Adrenal gland (tissue), 12 donors: Measurements from ENCODE around the gene HECTD1. TPM values are rescaled to one million over a fixed set of nuclear protein-coding genes. Genes with fewer than 3 reads are reported as not detected.

ENCODE experiments used
- DNase-seq, 7 donors: peaks; one replicate each; pipeline ENCODE4 v3.0.0-alpha.2; 2019 to 2020
- H3K27ac ChIP-seq, 5 donors: fragments of 200-600 bp; sonication (generic) in 4 of 5; 1 replicate in 3 of 5; 2 replicates in 2 of 5; pipeline versions ENCODE4 v1.5.1 to v1.8.0; 2016 to 2020; ENCODE audit warnings: mild to moderate bottlenecking in 1 of 5
- H3K27me3 ChIP-seq: fragments of 200-600 bp; 2 replicates; pipeline ENCODE4 v1.8.0; 2021
- H3K36me3 ChIP-seq, 2 donors: fragments of 200-600 bp; replicated peaks in 1 of 2; 1 replicate in 1 of 2; 2 replicates in 1 of 2; pipeline versions ENCODE4 v1.5.1 to v1.8.0; 2018 to 2022
- H3K4me1 ChIP-seq, 2 donors: fragments of 200-600 bp; replicated peaks in 1 of 2; 1 replicate in 1 of 2; 2 replicates in 1 of 2; pipeline versions ENCODE4 v1.5.1 to v1.8.0; 2018 to 2021
- H3K4me3 ChIP-seq, 4 donors: fragments of 200-600 bp; sonication (generic) in 3 of 4; one replicate each; pipeline ENCODE4 v1.5.1; 2016 to 2018
- H3K9me3 ChIP-seq, 3 donors: fragments of 200-600 bp; sonication (generic) in 1 of 3; replicated peaks in 1 of 3; 1 replicate in 2 of 3; 2 replicates in 1 of 3; pipeline versions ENCODE4 v1.5.1 to v1.8.0; 2016 to 2021
- POLR2A ChIP-seq, 2 donors: fragments of 450-650 bp; IDR thresholded peaks; one replicate each; pipeline ENCODE4 v1.6.1; 2017; ENCODE audit warnings: antibody characterized with exemption in 2 of 2, mild to moderate bottlenecking in 2 of 2, moderate library complexity in 1 of 2
- WGBS, 4 donors: extraction: QIAGEN DNeasy Blood & Tissue Kit in 2 of 4; methylation state at CpG; one replicate each; pipeline versions ENCODE4 v1.1.5 to v1.1.7; 2013 to 2017; 5-methylcytosine and 5-hydroxymethylcytosine counted together
- intact Hi-C, 2 donors: fragments of 100-400 bp; cut with DNase I; formaldehyde crosslinking; loops; one replicate each; pipeline versions ENCODE4 v1.14.1 to v1.15.0; 2022 to 2023
- polyA plus RNA-seq, 3 donors: library from polyadenylated mRNA; stranded (reverse); fragments of 200-250 nt in 2 of 3; fragments of 350-450 nt in 1 of 3; fragmentation: Illumina TruSeq in 1 of 3; extraction: RNeasy Lipid Tissue Mini Kit (QIAGEN cat#74804) in 1 of 3; gene quantifications; one replicate each; pipeline ENCODE4 v1.2.3, GENCODE V29; 2013 to 2014
- total RNA-seq, 9 donors: library from RNA; depleted of rRNA in 4 of 9; stranded (reverse); fragments of >200 nt in 4 of 9; fragments of 120-200 nt in 1 of 9; fragmentation: NEBNext Ultra II Directional in 1 of 9; extraction: Animal tissue kit (Norgen Biotek cat#: 25700) in 1 of 9; gene quantifications; one replicate each; pipeline versions ENCODE4 v1.1.0 to v1.2.4, GENCODE V29; 2013 to 2023
- TF ChIP-seq, protein P1 (sequence below), 6 experiments: fragments of 450-650 bp in 4 of 6; fragments of 200-600 bp in 2 of 6; sonication (generic) in 1 of 6; IDR thresholded peaks; 1 replicate in 5 of 6; 2 replicates in 1 of 6; pipeline versions ENCODE4 v1.5.1 to v1.8.0; 2016 to 2021; ENCODE audit warnings: antibody characterized with exemption in 6 of 6, mild to moderate bottlenecking in 2 of 6, moderate library complexity in 1 of 6
- donor health status: healthy with polysubstance abuse.
- donor health status: Bipolar disorder and iron deficiency.
- donor health status: DM: yes; HTN: yes; CAD: no.
- donor health status: DM: no; HTN: no; CAD: no.
- donor health status: DM: no; HTN: no; CAD: no.
- donor health status: DM: yes; HTN: yes; CAD: no.

HECTD1 gene
- total and polyA plus RNA-seq, 12 donors, result 77.1 to 309 (median 185) TPM

DNA sequence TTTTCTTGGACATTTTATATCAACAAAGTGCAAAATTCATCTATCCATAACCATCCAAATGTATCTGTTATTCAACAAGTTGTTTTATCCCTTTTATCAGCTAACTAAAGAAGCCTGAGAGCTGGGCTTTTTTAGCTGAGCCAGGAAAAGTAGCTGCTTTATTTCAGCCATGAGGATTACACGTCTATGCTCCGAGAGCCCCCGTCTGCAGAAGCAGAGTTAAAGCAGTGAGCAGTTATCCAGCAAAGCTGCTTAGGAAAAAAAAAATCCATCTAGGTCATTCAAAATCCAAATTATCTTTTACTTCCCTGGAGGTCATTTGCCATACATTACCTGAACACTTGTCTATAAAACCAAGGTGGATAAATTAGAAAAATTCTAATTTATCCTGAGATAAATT lies 15.7 kb upstream of the HECTD1 start:
- Histone ChIP-seq H3K4me1 (no peaks in the 10 kb centered on the region), H3K27ac (no peak overlapping the region), H3K36me3 (no peaks in the 10 kb centered on the region), H3K4me3 (no peak overlapping the region), H3K27me3 (no peaks in the 10 kb centered on the region), H3K9me3 (no peaks in the 10 kb centered on the region)
- no peak for DNase-seq
- intact Hi-C loops, result no loop called here
- 66 to 71% (median 68%) methylated on average over 3 of the region's 3 CpGs for WGBS, 4 donors
- no peak for TF ChIP-seq POLR2A (IDR thresholded peaks at IDR 0.05)
- TF ChIP-seq, protein P1, sequence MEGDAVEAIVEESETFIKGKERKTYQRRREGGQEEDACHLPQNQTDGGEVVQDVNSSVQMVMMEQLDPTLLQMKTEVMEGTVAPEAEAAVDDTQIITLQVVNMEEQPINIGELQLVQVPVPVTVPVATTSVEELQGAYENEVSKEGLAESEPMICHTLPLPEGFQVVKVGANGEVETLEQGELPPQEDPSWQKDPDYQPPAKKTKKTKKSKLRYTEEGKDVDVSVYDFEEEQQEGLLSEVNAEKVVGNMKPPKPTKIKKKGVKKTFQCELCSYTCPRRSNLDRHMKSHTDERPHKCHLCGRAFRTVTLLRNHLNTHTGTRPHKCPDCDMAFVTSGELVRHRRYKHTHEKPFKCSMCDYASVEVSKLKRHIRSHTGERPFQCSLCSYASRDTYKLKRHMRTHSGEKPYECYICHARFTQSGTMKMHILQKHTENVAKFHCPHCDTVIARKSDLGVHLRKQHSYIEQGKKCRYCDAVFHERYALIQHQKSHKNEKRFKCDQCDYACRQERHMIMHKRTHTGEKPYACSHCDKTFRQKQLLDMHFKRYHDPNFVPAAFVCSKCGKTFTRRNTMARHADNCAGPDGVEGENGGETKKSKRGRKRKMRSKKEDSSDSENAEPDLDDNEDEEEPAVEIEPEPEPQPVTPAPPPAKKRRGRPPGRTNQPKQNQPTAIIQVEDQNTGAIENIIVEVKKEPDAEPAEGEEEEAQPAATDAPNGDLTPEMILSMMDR (IDR thresholded peaks at IDR 0.05), result no peak

- Histone ChIP-seq H3K9me3 (no peaks in the 10 kb centered on the region), H3K27ac (no peak overlapping the region), H3K4me1 (no peaks in the 10 kb centered on the region), H3K36me3 (no peaks in the 10 kb centered on the region), H3K4me3 (no peak overlapping the region), H3K27me3 (no peaks in the 10 kb centered on the region)
- intact Hi-C loops, result no loop called here
- WGBS, 4 donors, result 83 to 89% (median 87%) methylated on average over 1 of the region's 1 CpG
- no peak for DNase-seq
- TF ChIP-seq POLR2A (IDR thresholded peaks at IDR 0.05), result no peak
- TF ChIP-seq, protein P1 (IDR thresholded peaks at IDR 0.05), result no peak
Observed at GRCh38 chr14:31222834-31223233, 15.2 kb upstream of the HECTD1 start.

DNA sequence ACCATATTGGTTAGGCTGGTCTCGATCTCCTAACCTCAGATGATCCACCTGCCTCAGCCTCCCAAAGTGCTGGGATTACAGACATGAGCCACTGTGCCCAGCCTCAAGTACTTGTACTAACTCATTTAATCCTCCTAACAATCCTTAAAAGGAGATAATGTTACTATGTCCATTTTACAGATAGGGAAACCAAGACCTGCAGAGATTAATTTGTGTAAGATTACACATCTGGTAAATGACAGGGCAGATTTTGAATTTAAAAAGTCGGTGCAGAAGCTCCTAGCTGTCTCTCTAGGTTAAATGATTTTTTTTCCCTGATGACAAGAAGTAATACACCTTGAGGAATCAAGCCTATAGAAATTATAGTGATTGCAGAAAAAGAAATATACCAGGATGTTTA lies 13.7 kb upstream of the HECTD1 start:
- no peak for TF ChIP-seq POLR2A (IDR thresholded peaks at IDR 0.05)
- TF ChIP-seq, protein P1 (IDR thresholded peaks at IDR 0.05), result no peak
- Histone ChIP-seq H3K27ac (no peak overlapping the region), H3K9me3 (no peaks in the 10 kb centered on the region), H3K27me3 (no peaks in the 10 kb centered on the region), H3K36me3 (no peaks in the 10 kb centered on the region), H3K4me1 (no peaks in the 10 kb centered on the region), H3K4me3 (no peak overlapping the region)
- WGBS, 4 donors, result 90 to 95% (median 92%) methylated on average over 2 of the region's 2 CpGs
- no peak for DNase-seq
- intact Hi-C loops, result no loop called here

DNA sequence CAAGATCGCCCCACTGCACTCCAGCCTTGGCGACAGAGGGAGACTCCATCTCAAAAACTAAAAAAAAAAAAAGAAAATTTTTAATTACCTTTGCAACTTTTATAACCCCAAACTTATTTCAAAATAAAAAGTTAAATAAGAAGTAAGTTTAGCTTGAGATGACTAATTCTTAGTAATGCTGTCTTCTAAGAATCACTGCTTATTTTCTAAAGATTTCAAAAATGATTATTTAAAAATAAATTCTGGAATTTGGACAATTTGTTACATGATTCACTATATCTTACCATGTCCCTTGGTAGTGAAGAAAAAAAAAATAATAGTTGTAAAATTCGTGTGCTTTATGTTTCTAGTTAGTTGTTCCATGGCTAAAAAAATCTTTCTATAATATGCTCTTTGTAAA lies 11.6 kb upstream of the HECTD1 start:
- H3K9me3 ChIP-seq, result no peaks in the 10 kb centered on the region
- no peak for DNase-seq

More for the DNA sequence above, 11.6 kb upstream of the HECTD1 start:
- H3K27me3 ChIP-seq, result no peaks in the 10 kb centered on the region
- H3K36me3 ChIP-seq, result no peaks in the 10 kb centered on the region
- intact Hi-C loops, result loop anchor here in 1 of 2 donors (10.0 kb wide), 1 partner anchor 136 kb away; no protein-coding TSS in a partner anchor
- no peaks in the 10 kb centered on the region for H3K4me1 ChIP-seq
- H3K4me3 ChIP-seq, result no peak overlapping the region
- 76 to 82% (median 80%) methylated on average over 3 of the region's 3 CpGs for WGBS, 4 donors
- TF ChIP-seq POLR2A (IDR thresholded peaks at IDR 0.05), result no peak
- TF ChIP-seq, protein P1 (IDR thresholded peaks at IDR 0.05), result no peak
- no peak overlapping the region for H3K27ac ChIP-seq
